AG20443 (cell line): ENCODE data around the gene WDR43.
"Not testable (repeated sequence)": the region's sequence is repeated elsewhere in the genome, so short reads cannot be mapped to it uniquely, and the experiment has no call there.

Experiments
- DNase-seq: peaks from one replicate; pipeline ENCODE4 v3.0.0; 2012; ENCODE audit warnings: low spot score, mixed read lengths

Gene WDR43

DNA sequence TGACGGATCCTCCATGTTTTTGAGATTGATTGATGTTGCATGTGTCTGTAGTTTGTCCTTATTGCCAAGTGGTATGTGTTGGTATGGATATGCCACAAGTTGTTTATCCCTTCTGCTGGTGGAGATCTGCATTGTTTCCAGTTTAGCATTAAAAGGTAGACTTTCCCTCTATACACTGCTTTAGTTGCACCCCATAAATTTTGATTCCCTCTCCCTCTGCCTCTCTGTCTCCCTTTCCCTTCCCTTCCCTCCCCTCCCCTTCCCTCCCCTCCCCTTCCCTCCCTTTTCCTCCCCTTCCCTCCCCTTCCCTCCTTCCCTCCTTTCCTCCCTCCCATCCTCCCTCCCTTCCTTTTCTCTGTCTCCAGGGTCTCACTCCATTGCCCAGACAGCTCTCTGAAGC lies 68.0 kb downstream of the WDR43 start:
- no peak for DNase-seq

DNA sequence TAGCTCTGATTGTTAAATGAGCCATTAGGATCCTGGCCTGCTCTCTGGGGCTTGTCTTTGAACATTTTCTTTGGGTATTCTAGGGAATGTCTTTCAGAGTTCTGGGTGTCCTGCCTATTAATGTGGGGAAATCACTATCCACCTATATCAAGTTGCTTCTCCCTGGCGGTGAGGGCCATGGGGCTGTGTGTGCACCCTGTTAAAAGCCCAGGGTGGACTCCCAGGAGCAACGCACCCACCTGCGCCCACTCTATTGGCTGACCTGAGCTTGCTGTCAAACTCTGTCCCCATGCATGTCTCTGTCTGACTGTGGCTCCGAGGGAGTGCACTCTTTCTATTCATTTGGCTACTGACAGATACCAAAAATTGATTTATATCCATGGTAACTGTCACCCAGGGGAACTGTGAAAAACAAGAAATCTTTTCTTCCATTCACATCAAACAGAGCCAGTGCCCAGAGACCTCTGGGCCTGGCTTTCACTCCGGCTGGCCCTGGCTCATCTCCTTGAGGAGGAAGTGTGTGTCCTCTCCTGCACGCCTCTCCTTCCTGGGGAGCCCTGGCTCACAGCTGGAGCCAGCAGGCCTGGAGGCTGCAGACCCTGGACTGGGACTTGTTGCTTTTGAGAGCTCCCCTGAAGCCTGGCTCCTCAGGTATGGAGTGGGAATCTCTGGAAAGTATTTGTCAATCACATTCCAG lies 76.1 kb downstream of the WDR43 start:
- no peak for DNase-seq

DNA sequence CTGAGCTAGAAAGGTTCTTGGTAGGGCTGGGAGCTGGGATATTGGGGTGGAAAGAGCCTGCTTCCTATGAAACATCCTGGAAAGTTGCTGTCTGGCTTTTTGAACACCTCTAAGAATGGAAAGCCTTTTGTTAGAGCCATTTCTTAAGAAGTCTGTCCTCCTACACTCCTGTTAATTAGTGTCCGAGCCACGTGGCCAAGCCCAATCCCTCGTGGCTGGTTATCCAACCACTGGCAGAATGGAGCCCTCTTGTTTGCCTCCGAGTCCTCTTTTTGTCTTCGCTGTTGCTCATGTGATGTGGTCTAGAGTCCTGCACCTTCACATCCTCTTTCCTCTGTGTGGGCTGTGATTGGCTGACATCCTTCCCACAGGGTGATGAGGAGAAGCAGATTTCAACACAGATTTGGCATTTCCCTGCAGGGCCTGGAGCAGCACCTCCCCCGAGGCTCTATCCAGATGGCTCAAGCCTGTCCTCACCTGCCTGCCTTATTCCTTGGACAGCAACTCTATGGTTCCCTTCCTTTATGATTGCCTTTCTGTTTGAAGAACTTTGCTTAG lies 78.4 kb downstream of the WDR43 start:
- DNase-seq: no peak

DNA sequence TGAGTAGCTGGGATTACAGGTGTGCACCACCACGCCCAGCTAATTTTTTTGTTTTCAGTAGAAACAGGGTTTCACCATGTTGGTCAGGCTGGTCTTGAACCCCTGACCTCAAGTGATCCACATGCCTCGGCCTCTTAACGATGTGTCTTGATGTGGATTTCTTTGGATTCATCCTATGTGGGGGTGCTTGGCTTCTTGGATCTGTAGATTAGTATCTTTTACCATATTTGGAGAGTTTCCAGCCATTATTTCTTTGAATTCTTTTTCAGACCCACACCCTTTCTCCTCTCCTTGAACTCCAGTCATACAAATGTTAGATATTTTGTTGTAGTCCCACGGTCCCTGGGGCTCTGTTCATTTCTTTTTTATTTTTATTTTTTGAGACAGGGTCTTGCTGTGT lies 79.8 kb downstream of the WDR43 start:
- DNase-seq: no peak

DNA sequence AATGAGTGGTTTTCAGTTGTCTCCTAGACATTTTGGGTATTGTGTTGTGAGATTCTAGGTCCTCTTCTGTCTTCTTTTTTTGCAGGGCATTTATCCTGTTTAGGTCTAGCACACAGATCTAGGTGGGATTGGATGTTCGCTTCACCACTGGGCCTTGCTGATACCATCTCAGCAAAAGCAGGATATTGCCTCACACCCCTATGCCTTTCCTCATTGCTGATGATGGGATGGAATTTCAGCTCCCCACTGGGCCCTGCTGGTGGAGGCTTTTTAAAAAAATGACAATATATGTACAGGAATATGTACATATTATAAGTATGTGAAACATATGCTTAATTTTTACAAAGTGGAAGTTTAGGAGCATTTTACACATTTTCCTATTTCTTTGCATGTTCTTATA lies 81.2 kb downstream of the WDR43 start:
- no peak for DNase-seq

DNA sequence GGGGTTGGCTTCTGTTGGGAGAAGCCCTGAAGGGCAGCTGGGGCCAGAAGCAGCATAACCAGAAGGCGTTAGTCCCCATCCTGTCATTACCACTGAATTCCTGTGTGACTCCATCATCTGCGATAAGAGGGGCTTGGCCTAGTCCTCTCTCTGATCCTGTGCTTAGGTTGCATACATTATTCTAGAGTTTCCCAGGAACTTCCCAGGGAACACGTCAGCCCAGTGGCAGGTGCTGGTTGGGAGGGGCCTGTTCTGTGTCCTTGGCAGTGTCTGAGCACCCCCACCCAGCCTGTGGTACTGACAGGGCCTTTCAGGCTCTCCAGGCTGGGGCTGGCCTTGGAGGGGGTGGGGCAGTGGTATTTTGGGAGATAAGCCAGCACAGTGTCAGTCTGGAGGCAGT lies 82.1 kb downstream of the WDR43 start:
- peak; percentile 45 for DNase-seq

DNA sequence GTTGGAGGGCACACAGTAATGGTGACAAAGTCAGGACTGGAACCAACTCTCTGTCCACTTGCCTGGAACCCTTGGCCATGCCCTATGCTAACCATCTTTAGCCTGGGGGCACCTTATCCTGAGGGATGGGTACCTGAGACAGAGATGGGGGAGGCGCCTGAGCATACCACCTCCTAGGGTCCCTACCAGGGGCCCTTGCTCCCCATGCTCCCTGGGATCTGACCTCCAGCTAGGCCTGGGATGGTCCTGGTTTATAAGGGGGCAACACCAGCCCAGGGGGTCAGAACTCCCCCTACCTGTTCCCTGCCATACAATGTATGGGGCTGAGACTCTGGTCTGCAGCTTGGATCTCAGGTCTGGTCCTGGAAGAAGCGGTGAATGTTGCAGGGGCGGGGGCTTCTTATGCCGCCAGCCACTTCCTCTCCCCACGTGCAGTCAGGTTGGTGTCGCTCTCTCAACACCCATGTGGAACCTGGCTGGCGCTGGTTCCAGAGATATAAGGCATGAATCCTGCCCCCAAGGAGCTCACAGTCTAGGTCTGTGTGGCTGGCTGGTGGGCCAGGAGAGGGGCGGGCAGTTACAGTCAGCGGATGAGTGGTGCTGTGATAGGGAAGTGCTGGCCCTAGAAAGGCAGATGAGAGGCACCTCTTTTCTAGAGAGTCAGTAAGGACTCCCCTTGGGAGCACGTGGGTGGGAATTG lies 82.9 kb downstream of the WDR43 start:
- DNase-seq: no peak

DNA sequence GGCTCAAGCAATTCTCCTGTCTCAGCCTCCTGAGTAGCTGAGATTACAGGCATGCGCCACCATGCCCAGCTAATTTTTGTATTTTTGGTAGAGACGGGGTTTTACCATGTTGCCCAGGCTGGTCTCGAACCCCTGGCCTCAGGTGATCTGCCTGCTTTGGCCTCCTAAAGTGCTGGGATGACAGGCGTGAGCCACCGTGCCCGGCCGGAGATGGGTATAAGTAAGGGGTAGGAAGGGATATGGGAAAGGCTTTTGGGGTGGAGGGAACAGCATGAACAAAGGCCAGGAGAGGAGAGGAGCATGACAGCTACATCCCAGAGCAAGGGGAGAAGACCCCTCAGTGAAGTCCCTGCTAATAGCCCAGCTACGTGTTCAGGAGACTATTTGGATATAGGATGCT lies 83.5 kb downstream of the WDR43 start:
- DNase-seq: not testable (repeated sequence)

DNA sequence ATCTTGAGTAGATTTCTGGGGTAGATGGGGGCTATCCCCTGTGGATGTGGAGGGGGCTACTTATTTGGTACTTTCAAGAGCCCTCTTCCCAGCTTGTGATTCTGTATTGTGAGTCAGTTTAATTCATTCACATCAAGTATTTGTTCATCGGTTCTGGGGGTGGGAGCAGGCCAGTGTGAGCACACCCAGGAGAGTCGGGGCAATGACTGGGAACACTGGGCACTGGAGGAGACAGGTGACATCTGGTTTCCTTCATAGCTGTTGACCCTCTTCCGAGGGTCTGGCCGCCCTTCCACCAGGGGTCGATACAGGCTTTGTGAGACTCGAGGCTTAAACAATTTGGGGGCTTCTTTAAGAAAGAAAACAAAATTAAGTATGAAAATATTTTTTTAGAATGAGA lies 84.1 kb downstream of the WDR43 start:
- DNase-seq: no peak

DNA sequence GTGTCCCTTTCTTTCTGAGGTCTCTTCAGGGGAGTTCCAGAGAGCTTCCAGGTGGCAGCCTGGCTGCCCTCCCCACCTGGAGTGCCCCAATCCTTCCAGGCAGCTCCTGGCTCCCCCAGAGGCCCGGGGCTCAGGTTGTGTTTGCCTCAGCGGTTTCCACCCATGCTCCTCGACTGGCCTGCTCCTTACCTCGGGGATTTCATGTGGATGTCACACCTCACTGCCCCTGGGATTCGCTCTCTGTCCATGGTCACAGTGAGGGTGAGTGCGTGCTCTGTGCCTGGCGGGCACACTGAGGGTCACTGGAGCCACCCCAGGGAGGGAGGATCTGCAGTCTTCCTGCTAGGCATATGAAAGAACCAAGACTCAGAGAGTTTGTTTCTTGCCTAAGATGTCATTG lies 84.6 kb downstream of the WDR43 start:
- no peak for DNase-seq

DNA sequence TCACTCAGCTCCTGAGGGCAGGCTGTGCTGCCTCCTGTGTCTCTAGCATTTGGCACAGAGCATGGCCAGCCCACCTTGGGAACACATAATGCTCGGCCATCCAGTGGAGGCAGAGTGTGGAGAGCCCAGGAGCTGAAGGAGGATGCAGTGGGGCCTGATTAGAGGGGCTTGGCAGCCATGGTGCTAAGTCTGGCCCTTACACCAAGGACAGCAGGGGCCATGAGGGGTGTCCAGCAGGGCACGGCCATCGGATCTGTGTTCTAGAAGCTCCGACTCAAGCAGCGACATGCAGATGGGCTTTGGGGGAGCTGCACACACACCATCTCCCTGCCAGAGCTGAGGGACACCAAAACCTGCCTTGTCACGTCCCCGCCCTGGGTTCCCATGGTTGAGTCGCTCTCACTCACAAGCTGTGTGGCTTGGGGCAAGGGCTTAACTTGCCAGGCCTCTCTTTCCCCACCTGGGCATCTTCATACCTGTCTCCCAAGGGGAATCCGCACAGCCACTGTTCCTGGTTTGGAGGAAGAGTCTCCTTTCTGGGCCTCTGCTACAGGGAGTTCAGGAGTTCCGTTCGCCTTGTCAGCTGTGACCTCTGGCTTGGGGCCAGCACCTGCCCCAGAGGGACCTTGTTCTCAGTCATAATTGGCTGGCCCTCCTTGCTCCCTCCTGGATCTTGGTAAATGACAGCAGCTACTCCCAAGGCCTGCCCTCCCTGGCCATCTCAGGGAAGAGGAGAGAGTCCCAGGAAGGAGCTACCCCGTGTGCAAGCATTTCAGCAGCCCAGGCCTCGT lies 85.3 kb downstream of the WDR43 start:
- DNase-seq: no peak

DNA sequence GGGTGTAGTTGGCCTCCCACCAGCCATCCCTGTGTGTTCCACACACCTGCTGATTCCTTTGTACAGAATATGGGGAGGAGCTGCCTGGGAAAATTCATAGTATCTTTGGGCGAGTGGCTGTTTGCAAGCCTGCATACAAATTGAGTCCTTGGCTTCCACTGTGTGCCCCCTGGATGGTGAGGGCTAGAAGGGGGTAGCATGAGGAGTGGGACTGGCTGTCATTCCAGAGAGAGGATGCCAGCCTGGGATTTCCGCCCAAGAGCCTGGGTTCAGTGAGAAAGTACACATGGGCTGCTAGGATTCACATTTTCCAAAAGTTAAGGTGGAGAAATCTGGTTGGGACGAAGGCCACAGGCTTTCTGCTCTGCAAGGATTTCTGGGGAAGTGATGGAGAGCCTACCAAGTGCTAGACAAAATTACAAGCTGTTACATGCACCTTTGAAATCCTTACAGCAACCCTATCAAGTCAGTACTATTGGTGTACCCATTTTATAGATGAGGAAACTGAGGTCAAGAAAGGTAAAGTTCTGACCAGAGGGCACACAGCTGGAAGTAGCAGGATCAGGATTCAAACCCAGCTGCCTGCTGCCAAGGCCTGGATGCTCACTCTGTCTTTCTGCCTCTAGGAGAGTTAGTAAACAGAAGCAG lies 86.0 kb downstream of the WDR43 start:
- DNase-seq: no peak

DNA sequence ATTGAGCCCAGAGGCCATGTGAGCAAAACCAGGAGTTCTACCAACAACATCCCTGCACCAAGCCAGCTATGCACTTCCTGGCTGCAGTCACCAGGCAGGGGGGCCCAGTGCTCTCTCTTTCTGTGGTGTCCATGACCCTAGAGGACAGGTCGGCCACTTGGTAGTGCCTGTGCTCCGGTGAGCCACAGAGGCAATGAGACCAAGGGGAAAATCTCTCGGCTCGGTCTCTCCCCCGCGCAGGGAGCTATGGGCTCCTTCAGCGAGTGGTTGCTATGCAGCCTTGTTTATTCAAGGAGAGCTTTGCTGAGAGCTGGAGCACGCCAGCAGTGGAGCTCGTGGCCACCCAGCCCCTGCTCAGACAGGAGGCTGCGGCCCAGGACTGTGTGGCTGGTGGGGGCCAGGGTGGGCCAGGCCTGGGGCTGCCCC lies 86.6 kb downstream of the WDR43 start, which contains the start of gene TOGARAM2:
Gene TOGARAM2 (plus strand): TSS at position 283 of the 426 bp plus-strand sequence. CDS start 13,537 bp downstream, outside the sequence.
- peak; percentile 71 for DNase-seq

DNA sequence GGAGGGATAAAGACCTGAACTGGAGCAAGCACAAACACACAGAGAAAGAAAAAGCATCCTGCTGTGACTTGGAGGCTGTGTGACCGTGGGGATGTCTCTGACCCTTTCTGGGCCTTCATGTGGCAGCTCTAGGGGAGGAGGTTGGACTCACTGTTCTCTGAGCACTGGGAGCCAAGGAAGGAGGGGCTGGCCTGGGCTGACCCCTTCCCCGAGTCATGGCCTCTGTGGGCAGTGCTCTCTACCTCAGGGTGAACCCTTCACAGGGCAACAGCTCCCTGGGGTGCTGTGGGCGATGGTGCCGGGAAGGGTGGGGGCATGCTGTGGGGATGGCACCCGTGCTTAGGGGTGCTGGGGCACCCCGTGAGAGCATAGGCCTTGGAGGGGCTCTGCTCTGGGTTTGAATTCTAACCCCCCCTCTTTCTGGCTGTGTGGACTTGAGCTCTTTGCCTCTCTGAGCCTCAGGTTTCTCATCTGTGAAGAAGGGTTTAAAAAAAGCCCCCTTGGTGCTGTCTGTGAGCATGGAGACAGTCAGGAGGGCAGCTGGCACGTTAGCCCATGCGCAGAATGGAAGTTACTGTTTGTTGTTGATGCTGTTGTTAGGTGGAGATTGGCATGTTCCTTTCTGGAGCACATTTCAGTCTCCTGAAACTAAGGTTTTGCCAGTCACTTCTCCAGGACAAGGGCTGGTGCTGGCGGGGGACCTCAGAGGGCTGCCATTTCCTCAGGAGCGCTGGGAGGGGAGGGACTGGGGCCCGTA lies 87.3 kb downstream of the WDR43 start:
- DNase-seq: peak; percentile 49

DNA sequence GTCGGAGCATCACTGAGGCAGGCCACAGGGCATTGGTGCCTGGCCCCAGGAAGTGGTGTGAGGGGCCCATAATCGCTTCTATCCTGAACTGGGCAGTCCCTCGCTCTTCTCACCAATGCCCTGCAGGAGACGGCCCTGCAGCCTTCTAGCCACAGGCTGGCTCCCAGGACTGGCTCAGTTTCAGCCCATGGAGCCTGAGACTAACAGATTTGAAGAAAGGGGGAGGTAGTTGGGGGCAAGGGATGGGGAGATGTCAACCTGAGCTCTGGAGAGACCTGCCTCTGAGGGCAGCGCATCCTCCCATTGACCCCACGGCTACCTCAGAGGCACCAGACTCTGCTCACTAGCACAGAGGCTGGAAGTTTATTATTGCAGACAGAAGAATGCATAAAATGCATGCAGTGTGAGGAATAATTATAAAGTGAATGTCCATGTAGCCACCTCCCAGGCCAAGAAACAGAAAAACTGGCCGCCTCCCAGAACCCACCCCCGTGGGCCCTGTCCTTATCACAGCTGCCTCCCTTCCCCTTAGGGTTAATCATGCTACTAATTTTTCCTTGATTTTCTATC lies 88.0 kb downstream of the WDR43 start:
- no peak for DNase-seq

DNA sequence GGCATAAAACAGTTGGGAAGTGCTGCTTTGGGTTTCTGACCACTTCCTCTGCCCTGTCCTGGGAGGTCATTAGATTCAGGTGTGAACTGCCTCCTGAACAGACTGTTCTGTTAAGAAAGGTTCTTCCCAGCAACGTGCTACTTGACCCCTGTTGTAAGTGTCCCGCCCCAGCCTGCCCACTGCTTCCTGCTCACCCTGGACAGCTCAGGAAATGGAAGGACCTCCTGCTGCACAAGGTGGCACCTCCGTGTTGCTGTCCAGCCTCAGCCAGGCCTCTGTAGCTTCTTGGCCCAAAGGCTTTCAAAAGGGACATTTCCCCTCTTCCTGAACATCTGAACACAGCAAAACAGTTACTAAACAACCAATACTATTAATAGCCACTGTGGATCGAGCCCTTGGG lies 92.0 kb downstream of the WDR43 start:
- no peak for DNase-seq

DNA sequence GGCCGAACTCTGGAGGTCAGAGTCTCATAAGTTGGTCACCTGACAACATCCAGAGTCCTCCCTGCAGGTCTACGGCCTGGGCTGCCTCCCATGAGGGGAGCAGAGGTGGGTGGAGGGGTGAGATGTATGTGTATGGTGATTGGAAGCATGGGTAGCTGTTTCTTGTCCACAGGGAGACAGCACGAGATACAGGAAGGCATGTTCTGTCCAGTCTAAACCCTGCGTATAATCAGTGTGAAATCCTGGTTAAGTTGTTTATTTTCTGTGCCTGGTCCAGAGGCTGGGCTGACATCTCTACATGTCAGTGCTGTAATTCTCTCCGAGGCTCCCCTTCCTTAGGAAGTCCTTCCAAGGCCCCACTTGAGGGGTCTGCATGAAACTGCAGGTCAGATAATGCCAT lies 95.5 kb downstream of the WDR43 start:
- DNase-seq: no peak

DNA sequence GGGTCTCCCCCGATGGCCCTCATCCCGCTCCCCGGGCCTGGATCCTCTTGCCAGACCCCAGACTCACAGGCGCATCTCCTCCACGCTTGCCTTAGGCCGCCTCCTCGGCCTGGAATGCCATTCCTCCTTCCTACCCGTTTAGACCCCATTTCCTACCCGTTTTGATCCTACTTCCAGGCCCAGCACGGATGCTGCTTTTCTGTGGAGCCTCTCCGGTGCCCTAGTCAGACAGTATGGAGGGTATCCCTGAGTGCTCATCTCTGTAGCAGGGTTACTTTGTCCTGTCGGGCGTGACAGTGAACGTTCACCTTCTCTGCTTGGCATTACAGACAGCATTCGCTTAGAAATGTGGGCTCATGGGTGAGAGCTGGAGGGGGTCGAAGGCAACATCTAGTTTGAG lies 96.0 kb downstream of the WDR43 start:
- DNase-seq: no peak

DNA sequence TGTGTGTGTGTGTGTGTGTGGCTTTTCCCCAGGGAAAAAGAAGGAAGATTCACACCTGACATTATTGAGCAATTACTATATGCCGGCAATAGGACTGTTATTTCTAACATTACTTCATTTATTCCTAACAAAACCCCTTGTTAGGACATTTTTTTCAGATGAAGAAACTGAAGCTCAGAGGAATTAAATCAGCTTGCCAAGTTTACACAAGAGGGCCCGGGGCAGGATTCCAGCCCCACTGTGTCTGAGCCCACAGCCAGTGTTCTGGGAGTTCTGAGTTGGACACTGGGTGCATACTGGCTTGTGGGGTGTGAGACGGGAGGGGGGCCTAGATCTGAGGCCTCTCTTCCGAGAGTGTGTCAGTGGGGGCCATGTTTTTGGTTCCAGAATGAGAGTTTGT lies 96.6 kb downstream of the WDR43 start:
- DNase-seq: peak; percentile 71

DNA sequence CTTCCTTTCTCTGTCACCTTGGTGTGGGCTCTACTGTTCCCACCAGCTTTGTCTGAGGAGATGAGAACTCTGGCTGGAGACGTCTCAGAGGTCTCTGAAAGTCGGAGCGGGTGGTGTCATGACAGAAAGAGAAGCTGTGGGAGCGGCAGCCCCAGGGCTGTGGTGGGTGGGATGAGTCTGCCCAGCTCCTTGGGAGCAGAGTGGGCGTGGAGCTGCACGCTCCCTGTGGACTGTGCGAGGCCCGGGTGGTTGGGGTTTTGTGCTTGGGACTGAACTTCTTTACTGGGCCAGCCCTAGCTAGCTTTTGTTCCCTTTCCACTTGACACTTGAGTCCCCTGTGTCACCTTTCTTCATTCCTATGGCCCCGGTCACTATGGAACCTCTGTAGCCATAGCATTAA lies 97.0 kb downstream of the WDR43 start:
- no peak for DNase-seq
